K562 (cell line): Measurements from ENCODE around the gene DDC. TPM values are rescaled to one million over a fixed set of nuclear protein-coding genes. Genes with fewer than 3 reads are reported as not detected.

ENCODE experiments used
- ATAC-seq: fragments of 200-7000 bp; cut with Tn5 transposase; 3 replicates; pipeline ENCODE4 v1.9.1; 2020; ENCODE audit warnings: moderate library complexity
- BruUV-seq: library from RNA; stranded (reverse); fragments of 400-500 nt; replicated peaks from 2 replicates; lab custom pipeline; 2021; lab: Mats Ljungman, UMichigan
- CTCF ChIA-PET: fragments of 300-600 bp; formaldehyde crosslinking; extraction: SDS; loops from one replicate; lab custom pipeline; 2021; ENCODE audit warnings: low intra/inter-chr PET ratio; lab: Yijun Ruan, JAX
- POLR2A ChIA-PET: fragments of 300-600, 350-650 bp; sonication (Branson Sonifier 250); formaldehyde crosslinking; extraction: SDS; loops from one replicate; lab custom pipeline; 2021; ENCODE audit warnings: antibody characterized with exemption, inconsistent platforms; lab: Yijun Ruan, JAX
- DNase-seq, 4 experiments: peaks; one replicate each; pipeline versions ENCODE4 v3.0.0 to v3.0.0-alpha.2; 2011 to 2018; ENCODE audit warnings: low spot score in 3 of 4, mixed read lengths in 3 of 4; ENCODE audit errors: extremely low read depth in 1 of 4
- FAIRE-seq: peaks from 2 replicates; lab custom pipeline; 2011; peaks lifted over from hg19 to GRCh38; lab: Jason Lieb, UNC
- H2AFZ ChIP-seq: 2 replicates; pipeline ENCODE4 v1.6.0; 2011; ENCODE audit warnings: low read depth, low read length, control low read depth, inconsistent platforms
- H3K27ac ChIP-seq: fragments of 200-600 bp; 3 replicates; pipeline ENCODE4 v1.8.0; 2011; ENCODE audit warnings: low read depth, mild to moderate bottlenecking, control low read depth, inconsistent platforms, low read length, moderate library complexity, mixed read lengths; ENCODE audit errors: extremely low read depth
- H3K27me3 ChIP-seq, 2 experiments: fragments of 300-600 bp in 1 of 2; 2 replicates in 1 of 2; 3 replicates in 1 of 2; pipeline versions ENCODE4 v1.6.0 to v1.8.0; 2011; ENCODE audit warnings: inconsistent platforms in 2 of 2, low read length in 2 of 2, mild to moderate bottlenecking in 1 of 2, mixed read lengths in 1 of 2, moderate library complexity in 1 of 2; ENCODE audit not compliant: control insufficient read depth in 2 of 2, insufficient read depth in 2 of 2
- H3K36me3 ChIP-seq: fragments of 300-600 bp; 3 replicates; pipeline ENCODE4 v1.8.0; 2011; ENCODE audit warnings: mild to moderate bottlenecking, low read length, inconsistent platforms; ENCODE audit not compliant: control insufficient read depth, insufficient read depth
- H3K4me1 ChIP-seq, 2 experiments: fragments of 200-600 bp in 1 of 2; replicated peaks in 1 of 2; 2 replicates in 1 of 2; 3 replicates in 1 of 2; pipeline versions ENCODE4 v1.5.1 to v1.8.0; 2011; ENCODE audit warnings: inconsistent platforms in 2 of 2, low read length in 2 of 2, mild to moderate bottlenecking in 1 of 2, mixed read lengths in 1 of 2, moderate library complexity in 1 of 2; ENCODE audit not compliant: control insufficient read depth in 2 of 2, insufficient read depth in 2 of 2
- H3K4me2 ChIP-seq: 2 replicates; pipeline ENCODE4 v1.6.1; 2011; ENCODE audit warnings: low read length, control low read depth, inconsistent platforms, mixed read lengths; ENCODE audit not compliant: insufficient read depth
- H3K4me3 ChIP-seq: fragments of 200-600 bp; sonication (generic), shearing (Covaris generic); 2 replicates; pipeline ENCODE4 v1.5.1; 2016; ENCODE audit warnings: control low read depth, inconsistent platforms
- H3K79me2 ChIP-seq: fragments of 200-600 bp; 3 replicates; pipeline ENCODE4 v1.8.0; 2011; ENCODE audit warnings: low read length, inconsistent platforms; ENCODE audit not compliant: control insufficient read depth, insufficient read depth
- H3K9ac ChIP-seq, 2 experiments: 2 replicates each; pipeline versions ENCODE4 v1.6.0 to v1.6.1; 2011; ENCODE audit warnings: low read depth in 2 of 2, low read length in 2 of 2, control low read depth in 1 of 2, inconsistent platforms in 1 of 2, mild to moderate bottlenecking in 1 of 2, mixed read lengths in 1 of 2; ENCODE audit not compliant: insufficient read depth in 1 of 2
- H3K9me1 ChIP-seq: one replicate; pipeline ENCODE4 v1.6.0; 2011; ENCODE audit warnings: inconsistent platforms, mild to moderate bottlenecking, low read length, moderate library complexity; ENCODE audit not compliant: control insufficient read depth, insufficient read depth
- H3K9me3 ChIP-seq: replicated peaks from 2 replicates; pipeline ENCODE4 v1.5.1; 2011; ENCODE audit warnings: low read depth, low read length, inconsistent platforms; ENCODE audit not compliant: control insufficient read depth, insufficient read depth
- H4K20me1 ChIP-seq: replicated peaks from 2 replicates; pipeline ENCODE4 v1.6.1; 2011; ENCODE audit warnings: low read length, inconsistent platforms, mixed read lengths; ENCODE audit not compliant: control insufficient read depth, insufficient read depth
- HMG20A ChIP-seq: fragments of 450-650 bp; formaldehyde crosslinking; conservative IDR thresholded peaks from 2 replicates; pipeline ENCODE4 v1.4.0; 2020; ENCODE audit warnings: mild to moderate bottlenecking, mixed read lengths
- RFX7 ChIP-seq: fragments of 250-450 bp; sonication (Bioruptor Pico); IDR thresholded peaks from 2 replicates; pipeline ENCODE4 v1.5.1; 2021; ENCODE audit warnings: mild to moderate bottlenecking
- ZNF76 ChIP-seq: fragments of 250-450 bp; sonication (Bioruptor Pico); IDR thresholded peaks from 2 replicates; pipeline ENCODE4 v1.4.0; 2020; ENCODE audit warnings: mild to moderate bottlenecking, moderate library complexity, borderline replicate concordance
- WGBS: fragments of 100-300 bp; shearing (Covaris generic); methylation state at CpG from one replicate; pipeline ENCODE4 v1.1.6; 2016; ENCODE audit warnings: low coverage, mixed read lengths; ENCODE audit not compliant: insufficient coverage; ENCODE audit errors: missing lambda C conversion rate; 5-methylcytosine and 5-hydroxymethylcytosine counted together
- in situ Hi-C: fragments of 300-500 bp; cut with MboI; formaldehyde crosslinking; loops from 4 replicates; pipeline ENCODE4 v1.15.0; 2018; ENCODE audit warnings: inconsistent platforms, mixed read lengths
- intact Hi-C: fragments of 100-400 bp; cut with micrococcal nuclease; formaldehyde crosslinking; loops from 2 replicates; pipeline ENCODE4 v1.14.2; 2022
- polyA plus RNA-seq, 8 experiments: library from polyadenylated mRNA; depleted of rRNA in 4 of 8; stranded (reverse) in 5 of 8; unstranded in 3 of 8; fragments of >200 nt; fragmentation: Nextera tagmentation in 2 of 8; fragmentation: Illumina TruSeq in 1 of 8; extraction: Ambion mirVana in 2 of 8; extraction: Trizol in 1 of 8; gene quantifications; 2 replicates each; pipeline versions ENCODE4 v1.2.1 to v1.2.3, GENCODE V29; 2011 to 2014; ENCODE audit warnings: inconsistent platforms in 1 of 8, missing spikeins in 1 of 8
- total RNA-seq, 7 experiments: library from RNA; depleted of rRNA in 6 of 7; stranded (reverse); fragments of >200 nt in 6 of 7; fragmentation: Illumina TruSeq in 2 of 7; extraction: Trizol in 2 of 7; gene quantifications; 2 replicates each; pipeline versions ENCODE4 v1.2.1 to v1.2.3, GENCODE V29; 2011 to 2021; ENCODE audit warnings: low replicate concordance in 1 of 7
- TF ChIP-seq, protein P1 (sequence below): fragments of 450-650 bp; IDR thresholded peaks from 2 replicates; pipeline ENCODE4 v1.7.1; 2018; ENCODE audit warnings: mild to moderate bottlenecking, low read depth; ENCODE audit not compliant: partially characterized antibody

Gene DDC
- total and polyA plus RNA-seq, 9 of the 15 experiments (the other 6 are each of a cell fraction or from before 2014, with no cell fraction given), result not detected

- TF ChIP-seq RFX7 (CRISPR knock-in tag), result no peak
- TF ChIP-seq, all 486 proteins: peak for 0
Measured at GRCh38 chr7:50538478-50538877, 26.7 kb downstream of the DDC start (continued).

- Histone ChIP-seq H3K4me1 (peaks cover 18 to 23% of the 10 kb centered on the region in 2 experiments), H3K36me3 (no peaks in the 10 kb centered on the region), H3K4me3 (no peak overlapping the region), H3K27me3 (peaks cover 0 to 16% of the 10 kb centered on the region in 2 experiments; a peak in 2 of 5 replicates), H2AFZ (no peak overlapping the region), H3K4me2 (no peak overlapping the region), H3K9me3 (no peaks in the 10 kb centered on the region), H3K79me2 (no peaks in the 10 kb centered on the region), H3K27ac (no peak overlapping the region), H4K20me1 (no peaks in the 10 kb centered on the region), H3K9ac (no peak overlapping the region), H3K9me1 (no peaks in the 10 kb centered on the region)
- DNase-seq (no peak), ATAC-seq (no peak), FAIRE-seq (no peak)
- TF ChIP-seq HMG20A (no peak), ZNF76 (CRISPR knock-in tag) (no peak)
- TF ChIP-seq, protein P1, sequence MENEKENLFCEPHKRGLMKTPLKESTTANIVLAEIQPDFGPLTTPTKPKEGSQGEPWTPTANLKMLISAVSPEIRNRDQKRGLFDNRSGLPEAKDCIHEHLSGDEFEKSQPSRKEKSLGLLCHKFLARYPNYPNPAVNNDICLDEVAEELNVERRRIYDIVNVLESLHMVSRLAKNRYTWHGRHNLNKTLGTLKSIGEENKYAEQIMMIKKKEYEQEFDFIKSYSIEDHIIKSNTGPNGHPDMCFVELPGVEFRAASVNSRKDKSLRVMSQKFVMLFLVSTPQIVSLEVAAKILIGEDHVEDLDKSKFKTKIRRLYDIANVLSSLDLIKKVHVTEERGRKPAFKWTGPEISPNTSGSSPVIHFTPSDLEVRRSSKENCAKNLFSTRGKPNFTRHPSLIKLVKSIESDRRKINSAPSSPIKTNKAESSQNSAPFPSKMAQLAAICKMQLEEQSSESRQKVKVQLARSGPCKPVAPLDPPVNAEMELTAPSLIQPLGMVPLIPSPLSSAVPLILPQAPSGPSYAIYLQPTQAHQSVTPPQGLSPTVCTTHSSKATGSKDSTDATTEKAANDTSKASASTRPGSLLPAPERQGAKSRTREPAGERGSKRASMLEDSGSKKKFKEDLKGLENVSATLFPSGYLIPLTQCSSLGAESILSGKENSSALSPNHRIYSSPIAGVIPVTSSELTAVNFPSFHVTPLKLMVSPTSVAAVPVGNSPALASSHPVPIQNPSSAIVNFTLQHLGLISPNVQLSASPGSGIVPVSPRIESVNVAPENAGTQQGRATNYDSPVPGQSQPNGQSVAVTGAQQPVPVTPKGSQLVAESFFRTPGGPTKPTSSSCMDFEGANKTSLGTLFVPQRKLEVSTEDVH, result no peak
- intact Hi-C loops (no loop called here), in situ Hi-C loops (no loop called here)
- BruUV-seq, result no TSS peak
- WGBS, result 61% methylated on average over 8 of the region's 8 CpGs
- ChIA-PET CTCF (no interaction called here), POLR2A (interaction anchor here (0.6 kb wide), 1 partner anchor 272 kb away, joined by 3 read pairs; no protein-coding TSS in a partner anchor)
Measured at GRCh38 chr7:50537417-50537816, 27.8 kb downstream of the DDC start.
